T-helper 22 cell (primary cell): ENCODE measurements around the gene VSIG4.
"Not testable (repeated sequence)": the region's sequence is repeated elsewhere in the genome, so short reads cannot be mapped to it uniquely, and the experiment has no call there.

Experiments
- DNase-seq: peaks from one replicate; pipeline ENCODE4 v3.0.0-alpha.2; 2020; ENCODE audit warnings: low read depth

VSIG4 gene, protein sequence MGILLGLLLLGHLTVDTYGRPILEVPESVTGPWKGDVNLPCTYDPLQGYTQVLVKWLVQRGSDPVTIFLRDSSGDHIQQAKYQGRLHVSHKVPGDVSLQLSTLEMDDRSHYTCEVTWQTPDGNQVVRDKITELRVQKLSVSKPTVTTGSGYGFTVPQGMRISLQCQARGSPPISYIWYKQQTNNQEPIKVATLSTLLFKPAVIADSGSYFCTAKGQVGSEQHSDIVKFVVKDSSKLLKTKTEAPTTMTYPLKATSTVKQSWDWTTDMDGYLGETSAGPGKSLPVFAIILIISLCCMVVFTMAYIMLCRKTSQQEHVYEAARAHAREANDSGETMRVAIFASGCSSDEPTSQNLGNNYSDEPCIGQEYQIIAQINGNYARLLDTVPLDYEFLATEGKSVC

DNA sequence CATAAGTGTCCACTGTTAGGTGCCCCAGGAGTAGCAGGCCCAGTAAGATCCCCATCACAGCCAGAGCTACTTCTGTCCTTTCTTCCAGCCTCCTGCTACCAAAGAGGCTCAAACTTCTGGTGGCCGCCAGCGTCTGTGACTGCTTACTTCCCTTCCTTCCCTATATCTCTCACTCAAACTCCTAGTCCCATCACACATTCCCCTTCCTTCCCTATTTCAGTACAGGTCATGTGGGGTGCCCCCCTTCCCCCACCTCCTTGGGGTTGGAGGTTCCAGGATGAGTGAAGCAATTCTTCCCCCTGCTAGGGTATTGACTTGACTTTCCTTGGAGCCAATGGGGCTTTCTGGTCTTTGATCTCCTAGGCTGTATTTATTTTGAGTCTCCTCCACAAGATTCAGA lies at the start of gene VSIG4:
TSS of gene VSIG4 (minus strand) at position 137 of the 400 bp plus-strand sequence. CDS start at position 55, 82 bp downstream.
- no peak for DNase-seq

DNA sequence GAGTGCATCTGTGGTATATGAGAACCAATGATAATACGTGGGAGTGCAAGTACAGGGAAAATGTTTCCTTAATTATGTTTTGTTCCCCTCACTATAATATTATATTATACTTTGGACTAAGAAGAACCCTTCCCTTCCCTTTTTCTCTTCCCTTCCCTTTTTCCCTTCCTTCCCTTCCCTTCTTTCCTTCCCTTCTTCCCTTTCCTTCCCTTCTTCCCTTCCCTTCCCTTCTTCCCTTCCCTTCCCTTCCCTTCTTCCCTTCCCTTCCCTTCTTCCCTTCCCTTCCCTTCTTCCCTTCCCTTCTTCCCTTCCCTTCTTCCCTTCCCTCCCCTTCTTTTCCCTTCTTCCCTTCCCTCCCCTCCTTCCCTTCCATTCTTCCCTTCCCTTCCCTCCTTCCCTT lies 36.9 kb upstream of the VSIG4 start:
- no peak for DNase-seq

DNA sequence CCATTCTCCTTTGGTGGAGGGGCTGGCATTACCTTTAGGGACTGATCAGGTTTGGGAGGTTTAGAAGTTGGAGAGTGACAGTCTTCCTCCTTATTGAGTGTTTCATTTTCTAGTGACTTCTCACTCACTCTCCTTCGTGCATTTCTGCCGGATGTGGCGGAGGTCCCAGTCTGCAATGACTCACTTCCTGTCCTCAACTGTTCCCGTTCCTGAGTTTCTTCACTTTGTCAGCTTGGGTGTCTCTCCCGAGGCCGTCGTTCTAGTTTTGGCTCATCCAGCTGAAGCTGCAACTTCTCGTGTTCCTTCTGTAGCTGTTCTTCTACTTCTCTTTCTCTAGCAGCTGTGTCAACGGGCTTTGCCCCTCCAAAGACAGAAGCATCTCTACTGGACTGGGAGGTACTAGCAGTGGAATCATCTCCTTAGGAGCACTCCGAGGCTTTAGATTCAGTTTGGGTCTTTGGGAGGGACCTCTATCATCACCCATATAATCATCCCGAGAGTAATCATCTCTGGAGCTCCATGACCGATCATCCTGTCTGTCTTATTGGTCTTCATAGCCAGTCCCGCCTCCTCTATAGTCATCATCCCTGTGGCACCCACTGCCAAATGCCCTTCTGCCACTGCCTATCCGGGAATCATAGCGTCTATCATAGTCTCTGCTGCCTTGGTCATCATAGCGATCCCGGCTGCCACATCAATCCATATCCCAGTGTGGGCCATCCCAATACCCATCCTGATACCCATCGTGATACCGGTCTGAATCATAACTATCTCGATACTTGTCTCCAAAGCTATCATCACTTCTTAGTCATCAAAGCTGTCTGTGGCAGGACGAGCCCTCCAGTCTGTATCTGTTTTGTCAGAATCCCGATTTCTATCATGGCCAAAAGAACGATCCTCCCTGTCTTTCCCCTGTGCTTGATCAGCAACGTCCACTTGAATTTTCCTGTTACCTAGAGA lies 35.3 kb upstream of the VSIG4 start:
- peak; percentile 7 for DNase-seq

DNA sequence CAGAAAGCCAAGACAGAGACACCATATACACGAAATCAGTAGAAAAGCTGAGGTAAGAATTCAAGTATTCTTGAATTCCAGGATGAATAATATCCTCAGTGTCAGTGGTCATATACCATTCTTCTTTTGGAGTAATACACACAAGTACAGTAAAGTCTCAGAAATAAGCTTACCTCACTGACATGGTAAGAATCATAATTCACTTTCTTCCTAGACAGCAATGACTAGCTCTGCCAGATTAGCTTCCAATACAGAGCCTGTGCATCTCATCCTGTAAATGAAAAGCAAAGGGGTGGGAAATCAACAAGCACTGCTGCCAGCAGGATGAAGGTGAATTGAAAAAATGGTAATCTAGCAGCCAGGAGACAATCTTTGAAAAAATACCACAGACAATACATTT lies 31.2 kb upstream of the VSIG4 start:
- DNase-seq = no peak

DNA sequence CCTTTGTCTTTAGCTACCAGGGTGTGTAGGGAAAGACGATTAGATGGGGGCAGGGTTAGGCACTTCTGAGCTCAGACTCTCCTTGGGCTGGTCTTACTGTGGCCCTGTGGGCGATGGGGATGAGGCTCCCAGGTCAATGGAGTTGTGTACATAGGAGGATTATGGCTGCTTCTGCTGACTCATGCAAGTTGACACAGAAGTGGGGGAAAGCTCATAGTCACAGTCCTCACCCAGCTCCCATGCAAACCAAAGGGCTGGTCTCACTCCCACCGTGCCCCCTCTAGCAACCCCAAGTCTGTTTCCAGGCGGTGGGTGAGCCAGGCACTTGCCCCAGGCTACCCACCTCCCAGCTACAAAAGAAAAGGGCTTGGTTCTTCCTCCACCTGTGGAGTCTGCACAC lies 24.4 kb upstream of the VSIG4 start:
- DNase-seq = no peak

DNA sequence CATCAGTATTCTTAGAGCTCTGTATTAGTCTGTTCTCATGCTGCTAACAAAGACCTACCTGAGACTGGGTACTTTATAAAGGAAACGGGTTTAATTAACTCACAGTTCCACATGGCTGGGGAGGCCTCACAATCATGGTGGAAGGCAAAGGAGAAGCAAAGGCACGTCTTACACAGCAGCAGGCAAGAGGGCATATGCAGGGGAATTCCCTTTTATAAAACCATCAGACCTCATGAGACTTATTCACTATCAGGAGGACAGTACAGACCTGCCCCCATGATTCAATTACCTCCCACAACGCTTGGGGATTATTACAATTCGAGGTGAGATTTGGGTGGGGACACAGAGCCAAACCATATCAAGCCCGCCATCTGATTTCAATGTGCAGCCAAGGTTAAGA lies 17.1 kb upstream of the VSIG4 start:
- not testable (repeated sequence) for DNase-seq

DNA sequence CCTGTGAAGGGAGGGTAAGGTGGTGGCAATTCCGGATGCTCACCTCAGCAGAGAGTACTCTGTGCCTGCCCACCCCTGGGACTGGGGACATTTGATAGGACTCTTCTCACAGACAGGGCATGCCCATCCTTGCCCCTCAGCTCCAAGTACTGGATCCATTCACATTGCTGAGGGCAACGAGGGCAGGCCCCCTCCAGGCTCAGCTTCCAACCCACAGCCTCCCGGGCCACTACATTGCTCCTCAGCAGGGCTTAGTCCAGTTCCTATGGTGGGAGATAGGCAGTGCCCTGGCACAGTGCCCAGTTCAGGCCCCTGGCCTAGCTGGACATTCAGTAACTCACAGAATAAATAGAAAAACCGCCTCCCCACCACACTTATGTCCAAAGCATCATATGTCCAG lies 15.1 kb upstream of the VSIG4 start:
- DNase-seq = no peak

DNA sequence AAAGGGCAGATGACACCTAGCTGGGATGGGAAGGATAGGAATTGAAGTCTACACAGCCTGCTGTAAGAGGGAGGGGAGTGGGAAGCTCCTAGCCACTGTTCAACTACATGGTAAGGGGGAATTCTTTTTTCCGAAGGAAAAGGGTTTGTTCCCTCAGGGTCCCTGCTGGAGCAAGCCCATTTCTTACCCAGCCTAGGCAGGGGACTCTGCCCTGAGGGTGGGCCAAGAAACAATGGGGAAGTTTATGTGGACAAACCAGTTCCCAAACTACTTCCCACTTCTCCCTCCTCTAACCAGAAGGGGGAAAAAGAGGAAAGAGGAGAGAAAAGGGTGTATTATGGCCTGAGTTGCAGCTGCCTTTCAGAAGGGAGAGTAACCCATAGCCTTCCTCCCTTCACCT lies 13.5 kb upstream of the VSIG4 start:
- no peak for DNase-seq

DNA sequence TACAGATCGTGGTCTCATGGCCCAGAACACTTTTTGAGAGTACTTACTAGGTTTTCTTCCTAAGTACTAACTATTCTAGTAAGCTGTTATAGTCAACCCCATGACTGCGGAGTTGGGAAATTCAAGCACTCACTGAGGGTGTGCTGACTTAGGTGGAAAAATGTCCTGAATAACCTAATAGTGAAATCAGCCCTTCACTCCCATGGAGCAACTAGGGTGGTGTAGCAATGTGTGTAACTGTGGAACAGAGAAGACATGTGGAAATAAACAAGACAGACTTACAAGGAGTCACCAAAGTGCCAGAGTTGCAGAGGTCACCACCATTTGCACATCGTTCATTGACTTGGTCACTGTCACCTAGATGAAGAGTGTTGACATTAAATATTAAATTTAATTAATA lies 12.1 kb upstream of the VSIG4 start:
- DNase-seq = no peak

DNA sequence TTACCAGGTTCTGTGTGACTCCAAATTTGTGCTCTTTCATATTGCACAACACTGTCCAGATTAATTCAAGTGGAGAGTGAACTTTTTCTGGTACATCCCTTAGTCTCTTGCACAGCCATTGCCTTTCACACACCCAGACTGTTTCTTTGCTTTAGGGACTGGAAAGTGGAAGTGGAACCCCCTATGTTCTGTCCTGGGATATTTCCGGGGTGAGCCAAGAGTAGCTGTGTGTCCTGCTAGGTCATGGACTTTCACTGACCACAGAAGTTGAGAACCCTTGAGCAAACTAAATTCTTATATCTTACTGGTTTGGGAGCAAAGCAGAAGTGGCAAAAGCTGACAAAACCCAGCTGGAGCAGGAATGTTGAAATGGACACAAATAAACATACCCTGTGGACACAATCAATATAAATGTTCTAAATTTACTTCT lies 10.3 kb upstream of the VSIG4 start:
- no peak for DNase-seq

DNA sequence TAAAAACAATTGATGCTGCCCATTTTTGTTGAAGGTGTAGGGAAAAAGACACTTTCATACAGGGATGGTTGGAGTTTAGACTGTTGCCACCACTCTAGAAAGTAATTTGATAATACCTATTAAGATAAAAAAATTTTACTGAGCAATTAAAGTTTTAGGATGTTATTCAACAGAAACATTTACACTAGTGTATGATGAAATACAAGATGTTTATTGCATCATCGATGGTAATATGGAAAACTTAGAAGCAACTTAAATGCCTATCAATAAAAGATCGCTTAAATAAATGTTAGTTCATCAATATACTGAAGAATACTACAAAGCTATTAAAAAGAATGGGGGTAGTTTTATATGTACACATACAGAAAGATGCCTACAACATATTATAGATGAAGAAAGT lies 9.2 kb upstream of the VSIG4 start:
- no peak for DNase-seq

DNA sequence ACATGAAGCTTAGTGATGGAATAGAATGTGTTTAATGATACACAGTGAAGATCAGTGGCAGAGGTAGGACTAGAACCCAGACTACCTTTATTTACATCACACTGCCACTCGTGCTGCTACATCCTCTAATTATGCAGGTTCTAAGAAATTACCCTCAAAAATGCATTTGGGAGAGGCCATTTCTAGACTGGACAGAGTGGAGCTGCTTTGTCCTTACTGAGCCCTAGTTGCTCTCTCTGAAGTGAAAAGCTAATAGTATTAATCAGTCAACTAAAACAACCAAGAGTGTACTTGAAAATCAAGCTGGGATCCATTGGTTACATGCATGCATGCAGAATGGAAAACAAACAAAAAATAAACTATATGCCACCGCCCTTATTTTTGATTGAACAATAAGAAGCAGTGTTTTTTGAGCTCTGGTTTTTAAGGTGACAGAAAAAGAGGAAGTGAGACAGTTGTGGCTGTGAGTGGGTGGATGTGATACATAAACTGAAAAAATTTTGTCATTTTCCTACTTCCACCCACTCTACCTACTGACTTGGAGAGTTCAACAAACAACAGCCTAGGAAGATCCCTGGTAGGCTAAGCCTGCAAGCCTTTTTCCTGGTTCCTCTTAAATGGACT lies 6.8 kb upstream of the VSIG4 start:
- DNase-seq = no peak

DNA sequence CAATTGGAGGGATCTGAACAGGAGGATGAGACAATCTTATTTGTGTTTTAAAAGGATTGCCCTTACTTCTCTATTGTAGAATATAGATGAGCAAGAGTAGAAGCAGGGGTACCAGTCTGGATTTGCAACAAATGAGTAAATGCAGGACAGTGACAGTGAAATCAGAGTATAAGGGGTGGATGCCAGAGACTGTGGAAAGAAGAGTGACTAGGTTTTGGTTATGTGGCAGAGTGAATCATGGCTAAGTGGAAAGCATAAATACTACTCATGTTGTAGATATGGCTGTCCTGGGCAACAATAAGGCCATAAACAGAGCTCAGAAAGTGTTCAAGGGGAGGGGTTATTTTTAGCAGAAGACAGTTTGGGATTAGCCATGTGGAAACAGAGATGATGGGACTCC lies 6.0 kb upstream of the VSIG4 start:
- no peak for DNase-seq

DNA sequence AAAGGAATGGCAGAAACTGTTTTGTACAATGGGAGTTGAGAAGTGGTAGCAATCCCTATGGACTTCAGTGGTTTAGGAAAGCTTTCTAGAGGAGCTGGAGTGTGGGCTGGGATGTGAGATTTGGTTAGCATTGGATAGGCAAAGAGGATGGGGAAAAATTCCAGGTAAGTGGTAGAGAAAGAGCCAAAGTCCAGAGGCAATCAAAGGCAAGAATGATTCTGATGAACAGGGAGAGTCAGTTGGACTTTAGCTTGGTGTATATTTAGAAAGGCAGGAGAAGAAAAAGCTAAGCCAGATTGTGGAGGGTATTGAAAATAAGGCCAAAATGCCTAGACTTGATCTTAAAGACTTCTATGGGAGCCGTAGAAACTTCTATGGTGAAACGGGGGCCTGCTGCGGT lies 3.7 kb upstream of the VSIG4 start:
- DNase-seq = no peak

DNA sequence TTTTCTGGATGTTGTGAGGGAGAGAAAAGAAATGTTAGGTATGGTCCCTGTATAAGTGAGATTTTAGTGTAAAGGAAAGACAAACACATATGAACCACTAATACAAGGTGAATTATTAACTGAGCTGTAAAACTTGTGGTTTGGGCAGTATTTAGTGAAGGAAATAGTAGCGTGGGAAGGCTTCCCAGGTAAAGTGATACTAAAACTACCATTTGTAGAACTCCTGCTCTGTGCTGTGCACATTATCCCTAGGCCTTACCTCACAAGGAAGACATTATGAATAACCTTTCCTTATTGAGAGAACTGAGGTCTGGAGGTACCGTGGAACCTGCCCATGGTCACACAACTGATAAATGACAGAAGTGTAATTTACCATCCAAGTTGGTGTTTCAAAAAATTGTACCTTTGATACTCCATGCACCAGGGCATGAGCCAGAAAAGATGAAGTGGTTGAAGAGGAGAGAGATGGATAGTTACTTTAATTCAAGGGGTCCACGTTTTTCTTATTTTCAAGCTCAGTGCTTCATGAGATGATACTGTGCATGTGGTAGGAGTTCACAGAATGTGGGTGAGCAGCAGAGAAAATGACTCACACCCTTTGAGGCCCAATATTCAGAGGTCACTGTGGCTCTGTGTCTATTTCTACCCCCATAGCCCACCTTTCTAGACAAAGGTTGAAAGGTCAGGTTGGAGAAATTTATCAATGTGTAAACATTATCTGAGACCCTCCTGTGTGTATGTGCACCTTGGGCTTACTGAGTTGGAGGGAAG lies 2.6 kb upstream of the VSIG4 start:
- DNase-seq = no peak

DNA sequence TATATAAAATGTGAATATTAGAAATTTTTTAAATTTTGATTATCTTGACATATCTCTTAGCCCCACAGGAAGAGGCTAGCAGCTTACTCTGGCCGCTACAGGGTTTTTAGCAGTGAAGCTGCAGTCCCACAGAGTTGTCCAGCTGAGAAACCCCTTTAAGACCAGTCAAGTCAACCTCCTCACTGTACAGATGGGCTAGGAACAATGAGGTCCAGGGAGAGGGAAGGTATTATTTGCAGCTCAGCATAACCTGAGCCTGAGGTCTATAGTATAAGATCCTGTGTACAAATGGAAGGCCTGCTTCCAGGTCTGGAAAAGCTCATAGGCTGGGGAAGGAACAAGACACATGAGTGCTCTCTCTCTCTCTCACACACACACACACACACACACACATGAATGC lies 1.8 kb downstream of the VSIG4 start:
- no peak for DNase-seq

DNA sequence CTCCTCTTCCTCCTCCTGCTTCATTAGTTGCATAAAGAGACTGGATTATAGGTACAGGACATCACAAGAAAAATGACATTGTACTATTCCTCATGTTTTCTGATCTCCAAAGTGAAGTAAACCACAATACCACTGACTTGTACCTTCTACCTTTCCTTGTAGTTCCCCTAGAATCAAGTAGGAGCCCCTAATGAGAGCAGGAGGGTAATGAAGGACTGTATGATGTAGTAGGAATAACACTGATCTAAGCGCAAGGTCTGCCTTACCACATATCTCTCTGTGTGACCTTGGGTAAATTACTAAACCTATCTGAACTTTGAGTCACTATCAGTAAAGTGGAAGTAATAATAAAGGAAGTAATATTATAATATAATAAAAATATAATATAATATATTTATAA lies 3.6 kb downstream of the VSIG4 start:
- DNase-seq = no peak

DNA sequence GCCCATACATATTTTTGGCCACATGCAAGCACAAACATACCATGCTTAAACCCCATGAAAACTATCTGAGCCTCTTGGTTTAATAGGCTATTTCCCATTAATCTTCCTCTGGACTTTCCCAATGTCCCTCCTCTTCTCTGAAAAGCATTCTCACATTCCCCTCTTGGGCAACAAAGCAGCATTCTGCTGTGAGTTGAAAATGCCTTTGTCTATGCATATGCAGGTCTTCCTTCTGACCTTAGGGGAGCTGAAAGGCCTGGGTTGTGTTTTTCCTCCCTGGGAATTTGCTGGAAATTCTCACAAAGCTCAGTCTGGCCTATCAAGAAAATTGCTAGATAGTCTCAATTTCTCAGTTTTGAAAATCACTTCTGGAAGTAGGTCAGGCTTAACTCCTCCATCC lies 4.2 kb downstream of the VSIG4 start:
- no peak for DNase-seq

DNA sequence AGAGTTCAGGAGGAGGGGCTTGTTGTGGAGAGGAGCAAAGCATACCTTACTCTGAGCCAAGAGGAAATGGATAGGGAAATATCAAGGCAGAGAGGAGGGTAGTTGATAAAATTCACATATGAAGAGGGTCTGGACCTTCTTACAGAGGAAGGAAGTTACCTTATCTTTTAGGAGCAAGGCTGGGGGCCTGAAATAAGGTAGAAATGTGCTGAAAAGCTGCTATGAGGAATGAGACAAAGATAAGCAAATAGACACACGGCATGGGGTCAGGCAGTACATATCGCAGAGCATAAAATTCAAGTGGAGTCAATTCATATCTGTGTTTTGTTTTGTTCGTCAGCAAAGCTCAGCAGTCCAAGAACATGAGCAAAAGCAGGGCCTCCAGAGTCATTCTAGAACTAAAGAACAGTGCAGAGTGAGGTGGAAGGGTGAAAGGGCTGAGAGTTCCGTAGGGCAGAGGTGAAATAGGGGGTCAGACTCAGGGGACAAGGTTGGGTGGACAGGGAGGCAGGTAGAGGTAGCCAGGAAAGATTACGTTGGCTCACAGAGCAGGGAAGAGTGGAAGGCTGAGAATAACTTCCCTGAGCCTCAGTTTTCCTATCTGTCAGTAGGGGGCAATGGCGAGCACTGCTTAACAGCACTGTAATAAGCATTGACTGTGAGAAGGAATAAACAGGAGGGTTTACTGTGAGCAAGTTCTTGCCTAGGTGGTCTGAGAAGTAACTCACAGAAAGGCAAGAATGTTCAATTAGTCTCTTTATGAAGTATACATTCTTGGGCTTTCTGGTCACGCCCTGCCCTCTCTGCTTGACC lies 9.2 kb downstream of the VSIG4 start:
- DNase-seq = no peak

DNA sequence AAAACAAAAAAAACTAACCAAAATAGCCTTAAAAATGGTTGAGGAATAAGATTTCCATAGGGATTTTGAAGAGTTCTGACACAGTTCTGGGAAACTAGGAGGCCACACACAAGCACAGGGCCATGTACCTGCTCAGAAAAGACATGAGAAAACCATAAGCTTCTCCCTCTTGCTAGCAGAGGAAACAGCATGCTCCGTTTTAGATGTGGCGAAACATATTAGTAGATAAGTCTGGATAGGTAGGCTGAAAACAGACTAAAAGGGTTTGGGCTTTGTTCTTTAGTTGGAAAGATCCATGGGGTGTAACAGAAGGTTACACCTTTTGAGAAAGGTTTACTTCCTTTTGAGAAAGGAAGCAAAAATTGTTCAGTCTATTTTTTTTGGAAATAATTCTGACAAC lies 10.9 kb downstream of the VSIG4 start:
- DNase-seq = no peak

DNA sequence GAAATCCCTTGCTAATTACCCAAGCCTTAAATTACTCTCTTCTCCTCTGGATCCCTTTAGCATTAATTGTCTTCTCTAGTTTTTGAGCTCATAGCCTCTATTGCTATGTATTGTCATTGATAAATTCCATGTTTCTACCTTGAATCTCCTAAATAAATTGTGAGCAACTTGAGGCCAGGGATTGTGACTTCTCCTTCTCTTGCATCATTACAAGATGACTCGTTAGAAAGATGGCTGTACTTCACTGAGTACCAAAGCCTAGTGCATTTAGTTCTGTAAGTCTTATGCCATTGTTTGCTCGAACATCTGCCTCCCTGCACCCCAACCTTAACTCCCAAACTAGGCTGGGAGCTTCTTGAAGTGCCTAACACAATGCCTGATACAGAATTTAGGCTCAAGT lies 15.3 kb downstream of the VSIG4 start:
- no peak for DNase-seq
